IPS-18c (cell line): ENCODE results near the gene ITGAD.
"Not testable (repeated sequence)": the region's sequence is repeated elsewhere in the genome, so short reads cannot be mapped to it uniquely, and the experiment has no call there.

ENCODE experiments used
- H3K4me3 ChIP-seq: 2 replicates; pipeline ENCODE4 v1.7.0; 2013; ENCODE audit warnings: low read depth, mild to moderate bottlenecking, low read length, moderate library complexity; ENCODE audit not compliant: insufficient read depth
- H3K9me3 ChIP-seq: one replicate; pipeline ENCODE4 v1.6.1; 2013; ENCODE audit warnings: mild to moderate bottlenecking, low read length, moderate library complexity; ENCODE audit not compliant: control insufficient read depth, insufficient read depth

The ITGAD gene

DNA sequence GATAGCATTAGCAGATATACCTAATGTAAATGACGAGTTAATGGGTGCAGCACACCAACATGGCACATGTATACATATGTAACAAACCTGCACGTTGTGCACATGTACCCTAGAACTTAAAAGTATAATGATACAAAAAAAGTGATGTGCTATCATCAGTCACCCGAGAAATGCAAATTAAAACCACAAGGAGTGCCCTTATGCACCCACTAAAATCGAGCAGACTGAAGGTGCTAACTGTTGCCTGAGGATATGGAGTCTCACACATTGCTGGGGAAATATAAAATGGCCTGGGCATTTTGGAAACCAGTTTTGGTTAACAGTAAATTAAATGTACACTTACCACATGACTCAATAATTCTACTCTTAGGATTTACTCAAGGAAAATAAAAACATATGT is 45.9 kb downstream of the ITGAD start:
- H3K4me3 ChIP-seq, H3K9me3 ChIP-seq: not testable (repeated sequence)

DNA sequence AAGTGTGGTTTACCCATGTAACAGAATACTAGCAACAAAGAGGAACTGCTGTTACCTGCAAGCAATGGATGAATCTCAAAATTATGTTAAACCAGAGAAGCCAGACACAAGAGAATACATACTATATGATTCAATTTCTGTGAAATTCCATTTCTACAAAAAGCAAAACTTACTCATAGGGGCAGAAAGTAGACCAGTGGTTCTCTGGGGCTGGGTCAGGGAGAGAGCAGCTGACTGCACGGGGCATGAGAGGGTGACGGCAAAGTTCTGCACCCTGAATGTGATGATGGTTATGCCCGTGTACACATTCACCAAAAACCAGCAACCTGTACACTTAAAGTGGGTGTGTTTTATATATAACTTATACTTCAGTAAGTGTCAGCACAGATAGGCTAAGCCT is 46.4 kb downstream of the ITGAD start:
- no peak overlapping the region for H3K4me3 ChIP-seq
- H3K9me3 ChIP-seq, result no peaks in the 10 kb centered on the region

DNA sequence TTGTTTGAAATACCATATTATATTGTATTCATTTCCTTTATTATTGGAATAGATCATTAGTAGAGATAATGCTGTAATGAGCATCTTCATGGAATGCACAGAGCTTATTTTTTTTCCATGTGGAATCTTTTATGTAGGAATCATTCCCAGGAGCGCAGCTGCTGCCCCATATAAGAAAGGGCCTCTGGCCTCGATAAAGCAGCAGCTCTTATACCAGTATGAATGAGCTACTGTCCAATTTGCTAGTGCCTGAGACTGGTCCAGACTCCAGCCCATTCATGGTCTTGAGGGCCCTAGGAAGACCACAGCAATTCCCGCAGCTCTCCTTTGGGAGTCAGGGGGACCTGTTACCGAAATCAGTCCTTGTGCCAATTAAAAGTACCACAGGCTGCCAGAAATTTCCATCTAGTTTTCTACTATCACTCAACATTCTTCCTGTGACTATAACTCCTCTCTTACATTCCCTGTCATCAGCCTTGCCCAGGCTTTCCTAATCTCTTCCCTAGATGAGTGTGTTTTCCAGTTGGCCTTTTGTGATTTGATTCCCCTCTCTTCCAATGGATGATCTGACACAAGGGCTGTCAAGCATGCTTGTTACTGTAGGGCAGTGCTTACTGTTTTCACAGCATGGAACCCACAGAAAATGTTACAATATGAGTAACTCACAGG is 47.5 kb downstream of the ITGAD start:
- no peak overlapping the region for H3K4me3 ChIP-seq
- H3K9me3 ChIP-seq, result no peaks in the 10 kb centered on the region

DNA sequence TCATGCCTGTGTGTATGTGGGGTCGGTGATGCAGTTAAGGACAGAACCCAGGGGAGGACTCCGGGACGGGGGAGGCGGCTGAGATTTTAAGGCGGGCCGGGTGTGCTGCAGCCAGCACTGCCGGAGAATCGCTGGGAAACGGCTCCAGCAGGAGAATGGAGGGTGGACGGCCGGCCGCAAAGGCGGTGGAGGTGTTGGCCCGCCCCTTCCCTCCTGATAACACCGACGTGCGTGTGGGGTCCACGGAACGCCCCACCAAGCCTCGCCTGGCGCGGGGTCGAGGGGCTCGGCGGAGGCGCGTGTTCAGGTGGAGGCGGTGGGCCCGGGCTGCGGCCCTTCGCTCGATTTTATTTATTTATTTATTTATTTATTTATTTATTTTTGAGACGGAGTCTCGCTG is 48.8 kb downstream of the ITGAD start:
- Histone ChIP-seq H3K9me3 (no peaks in the 10 kb centered on the region), H3K4me3 (no peak overlapping the region; the same call in 1 of the 2 replicates)

DNA sequence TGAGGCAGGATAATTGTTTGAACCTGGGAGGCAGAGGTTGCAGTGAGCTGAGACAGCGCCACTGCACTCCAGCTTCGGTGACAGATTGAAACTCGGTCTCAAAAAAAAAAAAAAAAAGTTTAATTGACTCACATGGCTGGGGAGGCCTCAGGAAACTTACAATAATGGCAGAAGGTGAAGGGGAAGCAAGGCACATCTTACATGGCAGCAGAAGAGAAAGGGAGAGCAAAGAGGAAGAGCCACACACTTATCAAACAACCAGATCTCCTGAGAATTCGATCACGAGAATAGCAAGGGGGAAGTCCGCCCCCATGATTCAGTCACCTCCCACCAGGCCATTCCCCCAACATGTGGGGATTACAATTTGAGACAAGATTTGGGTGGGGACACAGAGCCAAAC is 52.8 kb downstream of the ITGAD start:
- not testable (repeated sequence) for H3K4me3 ChIP-seq, H3K9me3 ChIP-seq

DNA sequence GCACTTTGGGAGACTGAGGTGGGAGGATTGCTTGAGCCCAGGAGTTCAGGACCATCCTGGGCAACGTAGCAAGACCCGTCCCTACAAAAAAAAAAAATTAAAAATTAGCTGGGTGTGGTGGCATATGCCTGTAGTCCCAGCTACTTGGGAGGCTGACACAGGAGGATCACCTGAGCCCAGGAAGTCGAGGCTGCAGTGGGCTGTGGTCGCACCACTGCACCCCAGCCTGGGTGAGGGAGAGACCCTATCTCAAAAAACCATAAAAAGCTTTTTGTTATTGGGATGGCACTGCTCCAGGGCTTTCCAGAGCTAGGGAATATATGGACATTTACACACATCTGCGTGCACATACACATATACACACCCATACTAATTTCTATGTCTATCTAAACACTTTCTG is 58.1 kb downstream of the ITGAD start:
- no peaks in the 10 kb centered on the region for H3K9me3 ChIP-seq
- H3K4me3 ChIP-seq, result no peak overlapping the region

DNA sequence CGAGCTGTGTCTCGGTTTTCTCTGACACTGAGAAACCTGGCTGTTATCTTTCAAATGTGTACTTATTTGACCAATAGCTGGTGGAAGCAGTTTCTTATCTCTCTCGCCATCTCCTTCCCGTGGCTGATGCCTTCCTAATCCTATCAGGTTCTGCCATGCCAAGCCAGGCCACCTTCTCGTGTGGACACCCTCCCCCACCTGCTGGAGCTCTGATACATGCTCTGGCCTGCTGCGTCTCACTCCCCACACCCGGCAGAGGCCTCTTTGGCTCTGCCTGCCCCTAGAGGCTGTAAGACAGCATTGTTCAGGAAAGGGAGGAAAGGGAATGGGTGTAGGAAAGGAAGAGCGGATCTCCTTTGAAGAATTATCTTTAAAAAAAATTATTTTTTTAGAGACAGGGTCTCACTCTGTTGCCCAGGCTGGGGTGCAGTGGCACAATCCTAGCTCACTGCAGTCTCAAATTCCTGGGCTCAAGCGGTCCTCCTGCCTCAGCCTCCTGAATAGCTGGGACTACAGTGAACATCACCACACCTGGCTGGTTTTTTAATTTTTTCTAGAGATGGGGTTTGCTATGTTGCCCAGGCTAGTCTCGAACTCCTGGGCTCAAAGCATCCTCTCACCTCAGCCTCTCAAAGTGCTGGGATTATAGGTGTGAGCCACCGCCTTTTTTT is 58.7 kb downstream of the ITGAD start:
- Histone ChIP-seq H3K4me3 (no peak overlapping the region), H3K9me3 (no peaks in the 10 kb centered on the region)

DNA sequence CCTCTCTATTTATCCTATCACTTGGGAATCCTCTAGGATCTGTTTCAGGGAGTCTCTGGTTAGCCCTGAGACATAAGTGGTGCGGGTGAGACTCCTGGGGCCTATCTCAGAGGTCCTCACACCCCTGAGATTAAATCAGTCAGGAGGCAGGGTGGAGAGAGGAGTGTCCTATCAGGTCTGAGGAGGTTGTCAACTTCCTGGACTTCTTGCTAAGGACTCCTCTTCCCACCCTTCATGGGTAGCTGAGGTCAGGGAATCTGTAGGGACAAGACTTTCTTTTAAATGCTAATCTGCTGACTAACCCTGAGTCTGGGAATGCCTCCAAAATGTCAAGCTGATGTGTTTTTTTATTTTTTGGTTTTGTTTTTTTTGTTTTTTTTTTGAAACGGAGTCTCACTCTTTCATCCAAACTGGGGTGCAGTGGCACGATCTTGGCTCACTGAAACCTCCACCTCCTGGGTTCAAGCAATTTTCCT is 59.5 kb downstream of the ITGAD start:
- Histone ChIP-seq H3K4me3 (no peak overlapping the region), H3K9me3 (no peaks in the 10 kb centered on the region)

DNA sequence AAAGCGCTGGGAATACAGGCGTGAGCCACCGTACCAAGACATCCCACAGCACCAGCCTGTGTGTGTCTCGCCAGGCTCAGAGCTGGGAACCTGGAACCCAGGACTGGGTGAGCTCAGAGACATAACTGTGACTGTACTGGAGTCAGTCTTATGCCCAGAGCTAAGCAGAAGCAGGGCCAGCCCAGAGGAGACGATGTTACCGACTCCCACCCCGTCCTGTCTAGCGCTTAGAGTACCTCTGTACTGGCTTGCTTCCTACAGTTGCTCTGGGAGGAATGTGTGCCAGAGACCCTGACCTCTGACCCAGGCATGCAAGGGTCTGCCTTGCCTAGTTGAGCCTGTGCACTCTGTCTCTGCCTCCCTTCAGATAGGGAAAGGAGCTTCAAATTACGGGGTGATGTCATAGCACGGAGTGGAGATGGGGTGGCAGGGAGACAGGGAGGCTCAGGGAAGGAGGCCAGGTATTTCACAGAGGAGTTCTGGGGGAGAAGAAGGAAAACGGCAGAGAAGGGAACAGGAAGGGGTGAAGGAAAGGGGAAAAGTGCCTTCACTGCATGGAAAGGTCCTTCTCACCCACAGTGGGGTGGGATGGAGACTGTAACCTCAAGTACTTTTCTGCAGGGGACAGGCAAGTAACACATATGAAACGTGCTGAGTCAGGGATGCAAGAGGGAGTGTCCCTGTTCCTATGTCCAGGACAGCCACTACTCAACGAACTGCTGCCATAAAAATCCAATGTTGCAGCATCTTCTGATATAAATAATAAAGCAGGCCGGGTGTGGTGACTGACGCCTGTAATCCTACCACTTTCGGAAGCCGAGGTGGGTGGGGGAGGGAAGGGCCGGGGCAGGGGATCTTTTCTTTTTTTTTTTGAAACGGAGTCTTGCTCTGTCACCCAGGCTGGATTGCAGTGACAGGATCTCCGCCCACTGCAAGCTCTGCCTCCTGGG is 60.4 kb downstream of the ITGAD start:
- H3K9me3 ChIP-seq, result no peaks in the 10 kb centered on the region
- H3K4me3 ChIP-seq, result no peak overlapping the region

DNA sequence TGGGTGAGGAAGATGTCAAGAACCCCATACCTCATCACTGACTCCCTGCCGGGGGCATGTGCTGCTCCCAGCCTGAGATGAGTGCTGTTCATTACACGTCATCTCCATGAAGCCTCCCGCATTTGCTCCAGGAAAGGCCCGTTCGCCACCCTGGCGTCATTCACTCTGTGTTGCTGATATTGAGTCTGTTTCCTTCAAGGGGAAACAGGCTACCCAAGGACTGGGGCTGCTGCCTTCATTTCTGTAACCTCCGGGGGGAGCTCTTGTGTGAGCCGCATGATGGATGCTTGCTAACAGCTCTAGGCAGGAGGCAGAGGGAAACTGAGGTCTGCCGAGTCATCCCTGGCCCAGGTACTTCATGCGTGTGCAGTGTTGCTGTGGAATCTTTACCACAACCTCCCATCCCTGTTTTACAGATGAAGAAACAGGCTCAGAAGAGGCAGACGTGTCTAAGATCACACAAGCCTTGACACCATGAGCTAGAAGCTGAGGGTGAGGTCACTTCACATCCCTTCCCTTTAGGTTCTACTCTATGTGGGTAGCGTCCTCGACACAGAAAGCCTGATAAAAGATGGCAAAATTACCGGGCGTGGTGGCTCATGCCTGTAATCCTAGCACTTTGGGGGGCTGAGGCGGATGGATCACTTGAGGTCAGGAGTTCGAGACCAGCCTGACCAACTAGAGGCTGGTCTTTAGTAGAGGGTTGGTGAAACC is 62.6 kb downstream of the ITGAD start:
- no peak overlapping the region for H3K4me3 ChIP-seq

DNA sequence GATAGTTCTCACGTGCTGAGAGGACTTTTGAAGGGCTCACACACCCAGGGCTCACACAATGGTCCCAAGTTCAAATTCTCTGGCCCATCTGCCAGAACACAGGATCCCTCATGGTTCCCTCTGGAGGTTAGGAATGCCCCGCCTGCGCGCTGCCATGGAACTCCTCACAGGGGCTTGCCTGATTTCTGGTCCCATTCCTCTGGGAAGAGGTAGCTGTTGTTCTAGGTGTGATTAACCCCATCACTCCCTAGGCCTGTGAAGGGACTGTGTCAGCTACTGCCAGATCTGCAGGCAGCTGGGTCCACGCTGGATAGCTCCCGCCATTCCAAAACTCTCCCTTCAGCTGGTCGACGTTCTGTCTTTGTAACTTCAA is 63.8 kb downstream of the ITGAD start:
- no peaks in the 10 kb centered on the region for H3K9me3 ChIP-seq
- no peak overlapping the region for H3K4me3 ChIP-seq

More for the DNA sequence above, 62.6 kb downstream of the ITGAD start:
- H3K9me3 ChIP-seq, result no peaks in the 10 kb centered on the region

DNA sequence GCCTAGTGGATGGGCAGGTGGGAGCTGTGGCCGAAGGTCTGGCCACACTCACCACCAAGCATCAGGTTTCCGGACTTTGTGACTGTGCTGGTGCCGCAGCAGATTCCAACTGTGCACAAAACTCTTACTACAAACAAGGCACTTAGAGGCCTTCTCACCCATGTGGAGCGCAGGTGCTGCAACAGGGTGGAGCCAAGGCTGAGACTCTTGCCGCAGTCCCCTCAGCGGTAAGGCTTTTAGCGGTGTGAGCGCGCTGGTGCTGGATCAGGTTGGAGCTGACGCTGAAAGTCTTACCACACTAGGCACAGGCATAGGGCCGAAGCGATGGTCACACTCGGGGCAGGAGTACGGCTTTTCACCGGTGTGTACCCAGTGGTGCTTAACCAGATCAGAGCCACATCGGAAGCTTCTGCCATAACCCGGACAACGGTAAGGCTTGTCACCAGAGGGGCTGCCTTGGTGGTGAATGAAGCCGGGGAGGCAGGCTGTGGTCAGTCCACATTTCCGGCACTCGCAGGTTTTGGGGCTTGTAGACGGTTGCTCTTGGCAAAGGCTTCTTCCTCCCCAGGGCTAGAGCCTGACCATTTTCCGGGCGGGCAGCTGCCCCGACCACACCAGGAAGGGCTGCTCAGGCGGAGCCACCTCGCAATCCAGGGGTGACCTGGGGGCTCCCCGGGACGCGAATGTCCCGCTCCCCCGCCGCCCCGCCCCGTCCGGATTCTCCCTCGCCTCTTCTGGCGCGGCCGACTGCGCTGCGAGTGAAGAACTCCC is 65.1 kb downstream of the ITGAD start:
- Histone ChIP-seq H3K4me3 (peak overlapping the region; percentile 78), H3K9me3 (no peaks in the 10 kb centered on the region)

DNA sequence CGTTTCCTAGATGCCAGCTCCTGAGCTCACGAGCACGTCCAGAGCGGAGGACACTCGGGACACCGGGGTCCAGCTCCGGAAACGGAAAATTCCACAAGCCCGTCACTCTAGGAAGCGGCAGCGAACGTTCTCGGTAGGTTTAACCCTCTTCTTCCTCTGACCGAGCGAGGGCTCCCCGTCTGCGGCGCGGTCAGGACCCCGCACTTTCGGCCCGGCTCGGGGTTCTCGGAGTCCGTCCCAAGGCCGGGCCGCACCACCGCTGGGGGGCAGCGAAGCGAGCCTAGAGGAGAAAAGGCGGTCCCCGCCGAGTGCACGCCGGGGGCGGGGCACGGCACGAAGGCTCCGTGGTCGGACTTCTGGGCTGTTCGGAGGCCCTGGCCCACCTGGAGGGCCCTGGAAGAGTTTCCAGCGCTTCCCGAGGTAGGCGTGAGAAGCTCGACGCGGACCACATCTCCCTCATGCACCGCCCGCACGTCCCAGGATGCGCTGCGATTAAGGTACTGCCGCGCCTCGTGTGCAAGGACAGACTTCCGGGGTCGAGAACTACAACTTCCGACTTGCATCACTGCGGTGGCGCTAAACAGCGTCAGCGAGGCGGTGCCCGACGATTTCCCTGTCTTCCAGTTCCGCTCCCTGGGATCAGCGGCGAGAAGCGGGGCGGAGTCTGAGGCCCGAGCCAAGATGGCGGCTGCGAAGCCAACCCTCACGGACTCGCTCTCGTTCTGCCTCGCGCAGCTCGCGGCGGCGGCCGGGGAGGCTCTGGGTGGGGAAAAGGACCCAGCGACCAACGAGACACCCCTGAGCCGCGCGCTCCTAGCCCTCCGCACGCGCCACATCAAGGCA is 65.9 kb downstream of the ITGAD start, which contains the start of gene ARMC5:
Gene ARMC5, plus strand, starts transcription at position 658 of the 843 bp plus-strand sequence. Its CDS starts 24 bp downstream, at position 682.
- Histone ChIP-seq H3K9me3 (no peaks in the 10 kb centered on the region), H3K4me3 (peak within 1 kb of the TSS; percentile 78)

DNA sequence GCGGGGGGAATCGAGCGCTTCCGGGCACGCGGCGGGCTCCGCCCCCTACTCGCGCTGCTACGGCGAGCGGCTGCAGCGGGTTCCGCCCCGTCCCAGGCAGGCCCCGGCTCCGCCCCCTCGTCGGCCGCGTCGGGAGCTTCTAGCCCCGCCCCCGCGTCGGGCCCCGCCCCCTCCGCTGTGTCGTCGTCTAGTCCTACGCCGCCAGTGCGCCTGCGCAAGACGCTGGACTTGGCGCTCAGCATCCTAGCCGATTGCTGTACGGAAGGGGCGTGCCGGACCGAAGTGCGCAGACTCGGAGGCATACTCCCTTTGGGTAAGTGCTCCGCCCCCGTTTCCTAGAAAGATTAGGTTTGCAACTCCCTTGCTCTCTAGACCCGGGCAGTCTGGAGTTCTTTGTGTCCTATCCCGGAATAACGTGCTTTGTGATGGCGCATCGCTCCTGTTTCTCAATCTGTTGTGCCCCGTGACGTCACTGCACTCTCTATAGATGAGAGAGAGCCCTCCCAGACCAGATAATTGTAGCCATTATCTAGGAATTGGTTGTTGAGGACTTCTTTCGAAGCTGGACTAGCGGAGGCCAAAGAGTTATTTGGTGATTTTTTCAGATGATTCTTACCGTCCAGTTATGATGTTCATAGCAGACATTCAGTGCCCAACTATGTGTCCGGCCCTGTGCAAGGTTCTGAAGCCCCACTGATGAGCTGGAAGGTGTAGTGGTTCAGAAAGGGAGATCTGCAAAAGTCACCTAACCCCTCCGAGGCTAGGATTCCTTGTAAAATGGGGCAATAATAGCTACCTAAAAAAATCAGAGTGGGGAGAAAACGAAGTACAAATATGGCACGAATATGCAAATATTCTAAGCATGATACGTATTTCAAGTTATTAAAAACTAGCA is 66.8 kb downstream of the ITGAD start:
- H3K9me3 ChIP-seq, result no peaks in the 10 kb centered on the region
- peak overlapping the region; percentile 78 for H3K4me3 ChIP-seq

DNA sequence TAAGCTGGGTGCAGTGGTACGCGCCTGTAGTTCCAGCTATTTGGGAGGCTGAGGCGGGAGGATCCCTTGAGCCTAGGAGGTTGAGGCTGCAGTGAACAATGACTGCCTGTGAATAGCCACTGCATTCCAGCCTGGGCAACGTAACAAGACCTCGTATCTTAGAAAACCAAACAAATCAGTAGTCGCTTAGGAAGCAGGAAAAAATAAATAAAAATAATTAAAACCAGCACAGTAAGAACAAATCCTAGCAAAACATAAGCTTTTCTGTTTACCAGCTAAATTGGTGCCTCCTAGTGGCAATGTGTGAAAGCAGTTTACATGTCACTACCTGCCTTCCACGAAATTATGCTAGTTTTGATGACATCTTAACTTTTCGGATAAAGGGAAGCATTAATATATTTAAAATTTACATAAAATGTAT is 67.5 kb downstream of the ITGAD start:
- Histone ChIP-seq H3K9me3 (no peaks in the 10 kb centered on the region), H3K4me3 (no peak overlapping the region; the same call in 1 of the 2 replicates)
